HG02759 (cell line): ENCODE measurements around the gene GDF2.

Experiments used
- ATAC-seq: cut with Tn5 transposase; IDR thresholded peaks from one replicate; pipeline ENCODE4 v1.9.1; 2021; ENCODE audit warnings: mild to moderate bottlenecking, moderate library complexity; ENCODE audit not compliant: unreplicated experiment

GDF2 gene

DNA sequence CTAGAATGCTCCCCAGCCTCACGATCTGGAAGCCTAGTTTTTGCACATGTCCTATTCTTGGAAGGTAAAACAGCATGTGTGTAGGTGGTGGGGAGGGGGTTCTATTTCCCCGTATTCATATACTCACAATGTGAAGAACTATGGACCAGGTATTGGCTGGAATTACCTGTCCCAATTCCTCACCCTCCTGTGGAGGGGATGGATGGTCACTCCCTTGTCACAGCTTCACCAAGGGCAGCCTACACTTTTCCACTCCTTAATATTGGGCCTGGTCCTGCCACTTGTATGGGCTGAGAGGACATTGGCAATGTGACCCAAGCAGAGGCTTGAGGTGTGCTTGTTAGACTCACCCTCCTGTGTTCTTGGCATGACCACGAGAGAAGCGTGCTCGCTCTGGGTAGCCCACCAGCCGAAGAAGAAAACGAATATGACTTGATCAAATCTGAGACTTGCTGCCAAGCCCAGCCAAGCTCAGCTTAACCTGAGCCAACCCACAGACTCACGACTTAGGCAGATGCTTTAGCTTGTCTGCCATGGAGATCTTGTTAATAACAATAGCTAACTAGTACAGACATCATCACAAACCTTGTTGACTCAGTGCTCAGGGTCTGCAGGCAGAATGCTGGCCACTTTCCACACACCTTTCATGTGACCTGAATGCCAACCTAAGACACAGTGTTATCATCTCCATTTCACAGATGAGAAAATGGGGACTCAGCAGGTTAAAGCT lies 44.6 kb downstream of the GDF2 start:
- no peak for ATAC-seq

DNA sequence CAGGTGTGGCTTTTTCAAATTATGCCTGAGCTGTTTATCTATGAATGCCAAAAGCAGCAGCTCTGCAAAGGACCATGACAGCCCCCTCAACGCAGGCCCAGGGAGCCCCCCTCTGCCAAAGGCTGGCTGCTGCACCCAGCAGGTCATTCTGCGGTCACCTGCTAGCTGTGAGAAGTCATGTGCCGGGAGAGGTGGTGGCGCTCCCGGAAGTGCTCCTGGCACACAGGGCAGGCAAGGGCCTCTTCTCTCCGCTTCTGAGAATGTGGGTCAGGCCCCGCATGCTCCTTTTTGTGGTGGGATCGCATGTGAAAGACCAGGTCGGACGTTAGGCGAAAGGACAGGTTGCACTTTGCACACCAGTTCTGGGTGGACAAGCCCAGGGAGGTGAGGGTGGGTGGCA lies 45.4 kb downstream of the GDF2 start:
- ATAC-seq, result no peak

DNA sequence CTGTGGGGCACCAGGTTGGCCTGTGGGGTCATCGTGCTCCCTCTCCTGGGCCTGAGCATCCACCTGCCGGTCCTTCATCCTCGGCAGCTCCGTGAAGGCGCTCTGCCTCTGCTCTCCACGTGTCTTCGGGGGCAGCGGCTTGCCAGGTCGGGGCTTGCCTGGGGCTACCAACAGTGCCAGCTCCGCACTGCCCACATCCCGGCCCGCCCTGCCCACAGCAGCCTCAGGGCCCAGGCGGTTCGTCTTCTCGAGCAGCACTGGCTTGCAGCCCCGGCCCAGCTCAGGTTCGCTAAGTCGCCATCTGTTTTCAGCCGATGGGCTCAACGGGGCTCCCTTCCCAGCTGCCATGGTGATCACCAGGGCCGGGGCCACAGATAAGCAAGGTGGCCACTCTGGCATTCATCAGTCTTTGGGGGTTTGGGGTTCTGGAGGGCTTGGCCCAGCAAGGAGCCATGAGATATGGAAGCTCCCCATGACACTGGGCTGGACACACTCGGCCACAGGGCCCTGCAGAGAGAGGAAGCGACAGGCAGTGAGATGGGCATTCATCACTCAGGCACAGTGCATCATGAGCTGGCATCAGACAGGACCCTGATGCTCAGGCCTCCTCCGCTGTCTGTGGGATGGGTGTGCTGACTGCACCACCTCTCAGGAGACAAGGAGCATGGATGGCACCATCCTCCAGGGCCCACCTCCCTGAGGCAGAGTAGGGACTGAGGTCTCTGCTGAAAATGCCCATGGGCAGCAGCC lies 46.4 kb downstream of the GDF2 start:
- no peak for ATAC-seq

DNA sequence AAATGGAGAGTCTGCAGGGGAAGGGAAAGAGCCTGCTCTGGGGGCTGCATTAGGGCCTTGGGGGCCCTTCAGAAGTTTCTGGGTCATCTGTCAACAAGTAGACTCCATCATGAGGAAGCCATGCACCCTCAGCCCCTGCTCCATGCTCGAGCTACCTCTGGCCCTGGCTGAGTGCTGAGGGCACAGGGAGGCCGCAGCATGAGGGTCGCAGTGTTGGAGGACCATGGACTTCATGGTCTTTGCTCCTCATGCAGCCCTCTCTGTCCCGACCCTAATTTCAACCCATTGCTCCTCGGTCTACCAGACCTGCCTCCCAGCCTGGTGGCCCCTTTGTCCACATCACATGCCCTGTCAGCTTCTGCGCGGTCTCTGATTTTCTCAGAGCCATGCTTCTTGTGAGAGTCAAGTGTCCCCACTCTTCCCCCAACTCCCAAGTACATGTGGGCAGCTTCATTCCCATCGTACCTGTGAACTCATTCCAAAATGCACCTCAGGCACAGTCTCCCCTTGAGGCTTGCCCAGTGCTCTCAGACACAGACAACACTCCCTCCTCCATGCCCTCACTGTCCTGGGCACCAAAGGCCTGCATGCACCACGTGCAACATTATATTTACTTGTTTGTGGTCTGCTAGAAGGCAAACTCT lies 47.1 kb downstream of the GDF2 start:
- ATAC-seq, result no peak

DNA sequence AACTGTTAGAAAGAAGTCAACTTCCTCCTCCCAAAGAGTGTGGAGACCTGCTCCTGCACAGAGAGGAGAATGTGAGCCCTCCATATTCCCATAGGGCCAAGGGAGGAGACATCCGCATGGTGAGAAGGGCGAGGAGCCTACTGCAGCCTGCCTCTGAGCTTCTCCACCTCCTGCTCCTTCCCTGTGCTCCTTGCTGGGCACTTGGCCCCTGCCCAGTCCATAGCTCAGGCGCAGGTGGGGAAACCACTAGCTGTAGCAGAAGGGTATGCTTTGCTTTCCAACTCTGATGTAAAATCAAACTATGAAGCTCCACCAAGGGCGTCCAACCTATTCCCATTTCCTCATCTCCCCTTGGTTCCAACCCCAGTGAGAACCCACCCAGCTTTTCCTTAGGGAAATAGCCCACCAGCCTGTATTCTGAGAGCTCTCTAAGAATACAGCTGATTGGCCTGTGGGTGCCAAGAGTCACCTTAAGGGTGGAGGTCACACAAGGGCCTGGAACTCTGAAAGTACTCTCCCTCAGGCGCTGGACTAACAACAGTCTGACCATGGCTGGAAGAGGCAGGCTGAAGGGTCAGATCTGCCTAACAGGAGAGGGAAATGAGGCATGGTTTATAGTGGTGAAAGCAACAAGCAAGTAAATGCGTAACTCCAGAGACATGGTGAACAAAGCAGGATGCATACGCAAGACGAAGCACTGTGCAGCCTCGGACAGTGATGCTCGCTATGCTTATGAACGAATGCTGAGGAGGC lies 47.9 kb downstream of the GDF2 start:
- no peak for ATAC-seq

DNA sequence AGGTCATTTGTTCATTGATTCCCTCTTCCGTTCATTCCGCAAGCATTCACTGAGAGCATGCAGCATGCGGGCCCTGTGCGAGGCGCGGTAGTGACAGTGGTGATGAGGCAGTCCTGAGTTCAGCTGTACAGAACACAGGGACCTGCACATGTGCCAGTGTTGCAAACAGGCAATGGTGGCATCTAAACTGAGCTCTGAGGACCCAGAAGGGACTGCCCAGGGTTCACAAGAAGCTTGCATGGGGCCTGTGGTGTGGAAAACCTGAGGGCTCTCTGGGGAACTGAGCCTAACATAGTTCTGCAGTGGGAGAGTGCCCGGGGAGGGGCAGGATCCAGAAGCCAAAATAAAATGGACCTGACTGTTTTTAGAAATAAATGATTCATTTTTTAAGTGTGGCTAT lies 48.6 kb downstream of the GDF2 start:
- ATAC-seq, result no peak

DNA sequence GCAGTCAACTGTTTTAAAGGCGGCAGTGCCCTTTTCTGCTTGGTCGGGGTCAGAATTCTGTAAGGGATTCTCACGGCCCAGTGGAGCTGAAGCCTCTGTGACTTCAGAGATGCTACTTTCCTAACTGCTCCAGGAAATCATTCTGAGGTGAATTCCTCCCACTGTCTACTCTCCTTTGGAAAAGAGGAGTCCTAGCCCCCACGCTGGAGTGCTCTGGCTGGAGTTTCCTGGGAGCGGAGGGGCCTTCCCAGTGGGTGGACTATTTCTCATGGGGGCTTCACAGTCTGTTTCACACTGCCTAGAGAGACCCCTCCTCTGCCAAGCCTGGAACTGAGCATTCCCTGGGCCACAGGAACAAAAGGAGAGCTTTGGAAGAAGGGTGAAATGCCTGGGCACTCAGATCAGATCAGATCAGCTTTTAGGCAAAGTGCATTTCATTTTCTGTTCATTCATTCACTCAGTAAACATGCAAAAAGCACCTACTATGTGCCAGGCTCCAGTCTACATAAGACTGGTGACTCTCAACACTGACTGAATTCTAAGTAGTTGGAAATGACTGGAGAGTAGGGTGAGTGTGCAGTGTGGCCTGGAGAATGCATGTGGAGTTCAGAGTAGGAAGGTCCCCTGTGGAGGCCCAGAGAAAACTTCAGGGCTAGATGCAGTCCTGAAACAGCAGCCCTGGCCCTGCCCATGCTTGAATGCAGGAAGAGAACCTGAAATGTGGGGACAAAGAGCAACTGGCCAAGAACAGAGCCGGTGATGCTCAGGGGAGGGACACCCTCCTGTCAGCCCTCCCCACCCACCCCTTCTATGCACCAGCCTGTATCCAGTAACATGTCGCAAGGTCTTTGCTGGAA lies 49.6 kb downstream of the GDF2 start:
- ATAC-seq, result no peak

DNA sequence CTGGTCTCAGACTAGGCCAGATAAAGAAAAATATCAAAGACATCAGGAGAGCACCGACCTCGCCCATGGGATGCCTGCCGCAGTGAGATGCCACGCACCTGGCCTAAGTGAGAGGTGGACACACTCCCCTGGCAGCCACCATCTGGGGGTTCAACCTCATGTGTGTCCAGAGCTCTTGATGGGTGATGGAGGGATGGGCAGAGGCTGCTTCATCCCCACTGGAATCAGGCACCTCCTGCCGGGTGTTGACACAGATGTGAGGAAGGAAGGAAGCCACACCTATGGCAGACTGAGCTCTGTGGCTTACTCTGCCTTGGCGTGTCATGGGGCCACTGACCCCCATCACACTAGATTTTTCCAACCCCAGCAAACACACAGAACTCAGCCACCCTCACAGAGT lies 50.5 kb downstream of the GDF2 start:
- ATAC-seq, result no peak

DNA sequence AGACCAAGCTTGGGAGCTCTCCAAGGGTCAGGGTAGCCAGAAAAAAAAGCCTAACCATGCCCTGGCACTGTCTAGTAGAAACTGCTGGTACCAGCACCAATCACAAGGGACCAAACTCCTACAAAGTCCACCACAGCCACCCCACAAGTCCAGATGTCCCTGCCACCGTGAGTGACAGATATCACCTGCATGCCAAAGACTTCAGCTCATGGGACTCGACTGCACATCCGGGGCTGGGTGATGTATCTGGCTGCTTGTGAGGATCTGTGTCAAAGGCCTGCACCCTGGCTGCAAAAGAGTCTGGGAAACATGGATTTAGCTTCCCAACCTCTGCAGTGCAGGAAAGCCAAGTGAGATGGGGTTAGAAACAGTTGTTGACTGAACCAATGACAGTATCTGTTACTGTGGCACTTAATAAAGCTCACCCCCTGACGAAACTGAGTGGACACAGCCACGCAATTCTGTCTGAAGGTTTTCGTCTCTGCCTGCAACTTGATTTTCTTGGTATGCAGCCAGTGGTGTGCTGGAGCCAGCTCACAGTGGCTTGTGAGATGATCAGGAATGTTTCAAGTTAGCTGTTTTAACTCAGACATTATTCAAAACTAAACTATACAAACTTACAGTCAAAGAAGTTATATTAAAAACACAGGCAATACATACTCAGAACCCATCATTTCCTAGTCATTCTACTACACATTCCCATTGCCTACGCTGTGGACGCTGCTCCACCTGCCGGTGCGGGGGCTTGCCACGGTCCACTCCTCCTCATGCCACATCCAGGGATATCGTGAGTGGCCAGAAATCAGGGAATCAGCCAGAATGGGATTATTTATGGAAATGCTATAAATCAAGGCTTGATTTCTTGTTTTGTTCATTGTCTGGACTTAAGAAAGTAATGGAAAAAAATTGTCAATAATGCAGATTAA lies 52.6 kb downstream of the GDF2 start:
- ATAC-seq, result no peak

DNA sequence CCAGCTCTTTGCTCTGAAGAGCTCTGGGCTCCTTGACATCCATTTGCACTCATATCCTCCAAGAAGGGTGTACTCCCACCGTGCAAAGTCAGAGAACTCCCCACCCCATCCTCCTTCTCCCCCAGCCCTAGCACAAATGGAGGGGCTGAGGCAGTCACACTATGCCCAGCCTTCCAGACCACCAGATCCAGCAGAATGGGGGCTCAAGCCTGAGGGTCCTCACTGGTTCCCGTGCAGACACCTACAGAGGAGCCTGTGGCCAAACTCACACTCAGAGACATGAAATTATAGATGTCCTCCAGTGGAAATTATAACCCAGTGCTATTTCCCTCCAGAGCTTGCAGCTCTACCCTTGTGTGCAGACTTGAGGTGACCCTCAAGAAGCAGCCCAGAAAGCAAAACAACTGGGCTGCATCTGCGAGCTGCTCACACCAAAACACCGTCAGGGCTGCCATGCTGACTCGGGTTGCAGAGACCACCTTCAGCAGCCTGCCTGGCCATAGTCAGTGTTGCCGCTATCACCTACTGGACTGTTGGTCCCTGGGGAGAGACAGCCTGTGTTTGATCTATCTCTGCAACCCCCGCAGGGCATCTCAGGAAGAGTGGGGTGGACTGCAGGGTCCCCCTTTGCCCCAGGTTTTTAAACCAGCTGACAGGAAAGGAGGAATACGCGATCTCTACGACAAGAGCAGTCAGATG lies 54.4 kb downstream of the GDF2 start:
- no peak for ATAC-seq
